Activated naive CD4-positive, alpha-beta T cell treated with anti-CD3 and anti-CD28 coated beads, Interleukin-2, amount 10 ng/mL, durations not matched to agents 7 days and 5 days (primary cell): Measurements from ENCODE around the gene GABRG2.
"Not testable (repeated sequence)": the region's sequence is repeated elsewhere in the genome, so short reads cannot be mapped to it uniquely, and the experiment has no call there.

ENCODE experiments used
- CTCF ChIA-PET: fragments of 350-600 bp; sonication (Branson Sonifier 250); formaldehyde crosslinking; loops from one replicate; lab custom pipeline; 2021; ENCODE audit warnings: antibody characterized with exemption; lab: Charles Lee
- DNase-seq: peaks from one replicate; pipeline ENCODE4 v3.0.0-alpha.2; 2020
- H3K27ac Mint-ChIP-seq: one replicate; pipeline ENCODE4 v1.8.0; 2021; ENCODE audit warnings: mild to moderate bottlenecking, moderate library complexity, mixed read lengths
- H3K27me3 Mint-ChIP-seq: one replicate; pipeline ENCODE4 v1.8.0; 2021; ENCODE audit warnings: mild to moderate bottlenecking, mixed read lengths
- H3K36me3 Mint-ChIP-seq: one replicate; pipeline ENCODE4 v1.8.0; 2021; ENCODE audit warnings: mixed read lengths
- H3K4me1 Mint-ChIP-seq: one replicate; pipeline ENCODE4 v1.8.0; 2021; ENCODE audit warnings: mixed read lengths
- H3K4me3 Mint-ChIP-seq: one replicate; pipeline ENCODE4 v1.8.0; 2021; ENCODE audit warnings: mild to moderate bottlenecking, moderate library complexity, mixed read lengths
- H3K9me3 Mint-ChIP-seq: one replicate; pipeline ENCODE4 v1.8.0; 2021; ENCODE audit warnings: mixed read lengths

GABRG2 gene

GRCh38 chr5:162067655-162068411 is at the start of gene GABRG2:
Gene GABRG2 (plus strand): TSS chr5:162067773. CDS start chr5:162068000, 227 bp downstream.
- H3K36me3 Mint-ChIP-seq = no peaks in the 10 kb centered on the region
- H3K27me3 Mint-ChIP-seq = no peaks in the 10 kb centered on the region
- CTCF ChIA-PET = no interaction called here
- DNase-seq = no peak
- H3K4me3 Mint-ChIP-seq = no peak within 1 kb of the TSS
- no peaks in the 10 kb centered on the region for H3K4me1 Mint-ChIP-seq
- no peaks in the 10 kb centered on the region for H3K9me3 Mint-ChIP-seq
- no peak within 1 kb of the TSS for H3K27ac Mint-ChIP-seq

- DNase-seq = no peak
- Mint-ChIP-seq H3K36me3 (no peaks in the 10 kb centered on the region), H3K4me3 (no peak overlapping the region), H3K27ac (no peak overlapping the region), H3K9me3 (no peaks in the 10 kb centered on the region), H3K27me3 (no peaks in the 10 kb centered on the region), H3K4me1 (no peaks in the 10 kb centered on the region)
- CTCF ChIA-PET = no interaction called here
Measured at GRCh38 chr5:162025312-162025711, 42.3 kb upstream of the GABRG2 start.

GRCh38 chr5:162026803-162027202 is 40.8 kb upstream of the GABRG2 start:
- Mint-ChIP-seq H3K36me3 (no peaks in the 10 kb centered on the region), H3K4me3 (no peak overlapping the region), H3K9me3 (no peaks in the 10 kb centered on the region), H3K4me1 (no peaks in the 10 kb centered on the region), H3K27me3 (no peaks in the 10 kb centered on the region), H3K27ac (no peak overlapping the region)
- DNase-seq = no peak
- CTCF ChIA-PET = no interaction called here

GRCh38 chr5:162037431-162037830 is 30.1 kb upstream of the GABRG2 start:
- Mint-ChIP-seq H3K27me3 (no peaks in the 10 kb centered on the region), H3K4me1 (no peaks in the 10 kb centered on the region), H3K27ac (no peak overlapping the region), H3K4me3 (no peak overlapping the region), H3K36me3 (no peaks in the 10 kb centered on the region), H3K9me3 (peaks cover 1% of the 10 kb centered on the region)
- no peak for DNase-seq
- CTCF ChIA-PET = no interaction called here

- Mint-ChIP-seq H3K9me3 (no peaks in the 10 kb centered on the region), H3K36me3 (no peaks in the 10 kb centered on the region), H3K27me3 (no peaks in the 10 kb centered on the region), H3K4me3 (no peak overlapping the region), H3K27ac (no peak overlapping the region), H3K4me1 (no peaks in the 10 kb centered on the region)
- CTCF ChIA-PET = no interaction called here
- no peak for DNase-seq
Measured at GRCh38 chr5:162047279-162047678, 20.3 kb upstream of the GABRG2 start.

GRCh38 chr5:162052676-162053075 is 14.9 kb upstream of the GABRG2 start:
- H3K36me3 Mint-ChIP-seq = no peaks in the 10 kb centered on the region
- no peaks in the 10 kb centered on the region for H3K27me3 Mint-ChIP-seq
- peaks cover 8% of the 10 kb centered on the region for H3K9me3 Mint-ChIP-seq
- no peaks in the 10 kb centered on the region for H3K4me1 Mint-ChIP-seq
- H3K4me3 Mint-ChIP-seq = no peak overlapping the region
- no peak overlapping the region for H3K27ac Mint-ChIP-seq
- DNase-seq = no peak
- CTCF ChIA-PET = no interaction called here

- H3K4me1 Mint-ChIP-seq, CTCF ChIA-PET, H3K27me3 Mint-ChIP-seq, H3K36me3 Mint-ChIP-seq, H3K27ac Mint-ChIP-seq, H3K9me3 Mint-ChIP-seq, H3K4me3 Mint-ChIP-seq, DNase-seq: not testable (repeated sequence)
Measured at GRCh38 chr5:162055095-162055494, 12.5 kb upstream of the GABRG2 start.

GRCh38 chr5:162067162-162067561 is 411 bp upstream of the GABRG2 start:
- Mint-ChIP-seq H3K36me3 (no peaks in the 10 kb centered on the region), H3K4me1 (no peaks in the 10 kb centered on the region), H3K27ac (no peak overlapping the region), H3K4me3 (no peak overlapping the region), H3K27me3 (no peaks in the 10 kb centered on the region), H3K9me3 (no peaks in the 10 kb centered on the region)
- CTCF ChIA-PET = no interaction called here
- no peak for DNase-seq

- CTCF ChIA-PET = no interaction called here
- Mint-ChIP-seq H3K27me3 (no peaks in the 10 kb centered on the region), H3K9me3 (no peaks in the 10 kb centered on the region), H3K4me1 (no peaks in the 10 kb centered on the region), H3K4me3 (no peak overlapping the region), H3K27ac (no peak overlapping the region), H3K36me3 (no peaks in the 10 kb centered on the region)
- peak; percentile 24 for DNase-seq
Measured at GRCh38 chr5:162068412-162068811, 839 bp downstream of the GABRG2 start.

GRCh38 chr5:162068936-162069335 is 1.4 kb downstream of the GABRG2 start:
- Mint-ChIP-seq H3K36me3 (no peaks in the 10 kb centered on the region), H3K9me3 (no peaks in the 10 kb centered on the region), H3K27me3 (no peaks in the 10 kb centered on the region), H3K27ac (no peak overlapping the region), H3K4me1 (no peaks in the 10 kb centered on the region), H3K4me3 (no peak overlapping the region)
- CTCF ChIA-PET = no interaction called here
- DNase-seq = no peak

- H3K4me1 Mint-ChIP-seq = no peaks in the 10 kb centered on the region
- H3K4me3 Mint-ChIP-seq = no peak overlapping the region
- peaks cover 5% of the 10 kb centered on the region for H3K9me3 Mint-ChIP-seq
- no peak overlapping the region for H3K27ac Mint-ChIP-seq
- H3K27me3 Mint-ChIP-seq = no peaks in the 10 kb centered on the region
- no peak for DNase-seq
- no peaks in the 10 kb centered on the region for H3K36me3 Mint-ChIP-seq
- CTCF ChIA-PET = no interaction called here
Measured at GRCh38 chr5:162078805-162079204, 11.2 kb downstream of the GABRG2 start.

GRCh38 chr5:162091336-162091735 is 23.8 kb downstream of the GABRG2 start:
- Mint-ChIP-seq H3K9me3 (peaks cover 5% of the 10 kb centered on the region), H3K27me3 (no peaks in the 10 kb centered on the region), H3K4me1 (no peaks in the 10 kb centered on the region), H3K4me3 (no peak overlapping the region), H3K36me3 (no peaks in the 10 kb centered on the region), H3K27ac (no peak overlapping the region)
- DNase-seq = no peak
- CTCF ChIA-PET = no interaction called here

- no peak for DNase-seq
- CTCF ChIA-PET = interaction anchor here (0.7 kb wide), 1 partner anchor 1009 kb away, joined by 3 read pairs; no protein-coding TSS in a partner anchor
- Mint-ChIP-seq H3K27me3 (no peaks in the 10 kb centered on the region), H3K27ac (no peak overlapping the region), H3K9me3 (peaks cover 2% of the 10 kb centered on the region), H3K36me3 (no peaks in the 10 kb centered on the region), H3K4me1 (no peaks in the 10 kb centered on the region), H3K4me3 (no peak overlapping the region)
Measured at GRCh38 chr5:162096448-162096847, 28.9 kb downstream of the GABRG2 start.

GRCh38 chr5:162107591-162107990 is 40.0 kb downstream of the GABRG2 start:
- no peak for DNase-seq
- CTCF ChIA-PET = interaction anchor here (0.6 kb wide), 1 partner anchor 42 kb away, joined by 4 read pairs; no protein-coding TSS in a partner anchor
- peaks cover 4% of the 10 kb centered on the region for H3K9me3 Mint-ChIP-seq

GRCh38 chr5:162119801-162120200 is 52.2 kb downstream of the GABRG2 start:
- H3K27ac Mint-ChIP-seq = no peak overlapping the region
- H3K4me1 Mint-ChIP-seq = no peaks in the 10 kb centered on the region
- H3K9me3 Mint-ChIP-seq = peaks cover 3% of the 10 kb centered on the region
- H3K36me3 Mint-ChIP-seq = no peaks in the 10 kb centered on the region
- DNase-seq = no peak
- no peaks in the 10 kb centered on the region for H3K27me3 Mint-ChIP-seq
- H3K4me3 Mint-ChIP-seq = no peak overlapping the region
- CTCF ChIA-PET = no interaction called here

More at GRCh38 chr5:162107591-162107990, 40.0 kb downstream of the GABRG2 start:
- no peaks in the 10 kb centered on the region for H3K4me1 Mint-ChIP-seq
- no peaks in the 10 kb centered on the region for H3K36me3 Mint-ChIP-seq
- no peaks in the 10 kb centered on the region for H3K27me3 Mint-ChIP-seq
- H3K27ac Mint-ChIP-seq = no peak overlapping the region
- H3K4me3 Mint-ChIP-seq = no peak overlapping the region
